NB4 (cell line): Measurements from ENCODE around the gene ORMDL3.

Experiments used
- POLR2A ChIP-seq: IDR thresholded peaks from 2 replicates; pipeline ENCODE4 v1.6.1; 2011; ENCODE audit warnings: mild to moderate bottlenecking; ENCODE audit not compliant: insufficient read length; ENCODE audit errors: extremely low read depth
- TF ChIP-seq, protein P1 (sequence below): IDR thresholded peaks from one replicate; pipeline ENCODE4 v1.5.1; 2012; ENCODE audit warnings: low read depth, low read length

GRCh38 chr17:39939588-39940419 is 12.4 kb upstream of the ORMDL3 start:
- TF ChIP-seq, protein P1, sequence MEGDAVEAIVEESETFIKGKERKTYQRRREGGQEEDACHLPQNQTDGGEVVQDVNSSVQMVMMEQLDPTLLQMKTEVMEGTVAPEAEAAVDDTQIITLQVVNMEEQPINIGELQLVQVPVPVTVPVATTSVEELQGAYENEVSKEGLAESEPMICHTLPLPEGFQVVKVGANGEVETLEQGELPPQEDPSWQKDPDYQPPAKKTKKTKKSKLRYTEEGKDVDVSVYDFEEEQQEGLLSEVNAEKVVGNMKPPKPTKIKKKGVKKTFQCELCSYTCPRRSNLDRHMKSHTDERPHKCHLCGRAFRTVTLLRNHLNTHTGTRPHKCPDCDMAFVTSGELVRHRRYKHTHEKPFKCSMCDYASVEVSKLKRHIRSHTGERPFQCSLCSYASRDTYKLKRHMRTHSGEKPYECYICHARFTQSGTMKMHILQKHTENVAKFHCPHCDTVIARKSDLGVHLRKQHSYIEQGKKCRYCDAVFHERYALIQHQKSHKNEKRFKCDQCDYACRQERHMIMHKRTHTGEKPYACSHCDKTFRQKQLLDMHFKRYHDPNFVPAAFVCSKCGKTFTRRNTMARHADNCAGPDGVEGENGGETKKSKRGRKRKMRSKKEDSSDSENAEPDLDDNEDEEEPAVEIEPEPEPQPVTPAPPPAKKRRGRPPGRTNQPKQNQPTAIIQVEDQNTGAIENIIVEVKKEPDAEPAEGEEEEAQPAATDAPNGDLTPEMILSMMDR, result peak; percentile 90
- TF ChIP-seq POLR2A, result no peak
